MM.1S (cell line): ENCODE measurements around the gene ROBO2.

ENCODE experiments used
- EZH2 ChIP-seq: fragments of 300-600 bp; sonication (generic); optimal IDR thresholded peaks from 2 replicates; pipeline ENCODE3; 2017; ENCODE audit warnings: low read depth, mild to moderate bottlenecking, antibody characterized with exemption, low read length, mixed read lengths
- EZH2phosphoT487 ChIP-seq: fragments of 300-600 bp; sonication (generic); IDR thresholded peaks from 2 replicates; pipeline ENCODE4 v1.6.1; 2018; ENCODE audit warnings: antibody characterized with exemption, low read length
- TF ChIP-seq, protein P1 (sequence below): fragments of 300-600 bp; sonication (generic); IDR thresholded peaks from 2 replicates; pipeline ENCODE4 v1.5.1; 2016; ENCODE audit warnings: antibody characterized with exemption, low read length, mixed read lengths

DNA sequence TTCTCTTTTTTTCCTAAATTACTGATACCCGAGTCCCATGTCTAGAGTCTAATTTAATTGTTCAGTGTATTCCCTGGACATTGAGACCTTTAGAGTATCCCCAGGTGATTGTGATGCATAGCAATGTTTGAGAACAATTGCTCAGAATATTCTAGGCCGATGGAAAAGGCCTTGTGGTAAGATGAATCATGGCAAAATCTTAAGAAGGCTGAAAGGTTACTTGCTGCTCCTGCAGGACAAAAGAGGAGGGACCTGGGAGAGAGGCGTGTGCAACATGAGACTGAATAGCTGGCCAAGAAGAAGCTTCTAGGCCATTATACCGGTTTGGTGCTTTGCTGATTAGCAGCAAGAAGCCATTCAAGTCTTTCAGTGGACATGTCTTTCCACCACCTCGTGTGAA is 256.6 kb downstream of the ROBO2 start:
- TF ChIP-seq, protein P1, sequence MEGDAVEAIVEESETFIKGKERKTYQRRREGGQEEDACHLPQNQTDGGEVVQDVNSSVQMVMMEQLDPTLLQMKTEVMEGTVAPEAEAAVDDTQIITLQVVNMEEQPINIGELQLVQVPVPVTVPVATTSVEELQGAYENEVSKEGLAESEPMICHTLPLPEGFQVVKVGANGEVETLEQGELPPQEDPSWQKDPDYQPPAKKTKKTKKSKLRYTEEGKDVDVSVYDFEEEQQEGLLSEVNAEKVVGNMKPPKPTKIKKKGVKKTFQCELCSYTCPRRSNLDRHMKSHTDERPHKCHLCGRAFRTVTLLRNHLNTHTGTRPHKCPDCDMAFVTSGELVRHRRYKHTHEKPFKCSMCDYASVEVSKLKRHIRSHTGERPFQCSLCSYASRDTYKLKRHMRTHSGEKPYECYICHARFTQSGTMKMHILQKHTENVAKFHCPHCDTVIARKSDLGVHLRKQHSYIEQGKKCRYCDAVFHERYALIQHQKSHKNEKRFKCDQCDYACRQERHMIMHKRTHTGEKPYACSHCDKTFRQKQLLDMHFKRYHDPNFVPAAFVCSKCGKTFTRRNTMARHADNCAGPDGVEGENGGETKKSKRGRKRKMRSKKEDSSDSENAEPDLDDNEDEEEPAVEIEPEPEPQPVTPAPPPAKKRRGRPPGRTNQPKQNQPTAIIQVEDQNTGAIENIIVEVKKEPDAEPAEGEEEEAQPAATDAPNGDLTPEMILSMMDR = no peak
- TF ChIP-seq EZH2 = no peak
- TF ChIP-seq EZH2phosphoT487 = no peak
